Choroid plexus epithelial cell (primary cell): ENCODE data around the gene PDZD2.
"Not testable (repeated sequence)": the region's sequence is repeated elsewhere in the genome, so short reads cannot be mapped to it uniquely, and the experiment has no call there.

Experiments used
- DNase-seq: peaks from one replicate; pipeline ENCODE4 v3.0.0-alpha.2; 2010; ENCODE audit warnings: low read depth
- H3K4me3 ChIP-seq: 2 replicates; pipeline ENCODE4 v1.5.1; 2011; ENCODE audit warnings: low read depth, mild to moderate bottlenecking, control low read depth, low read length, moderate library complexity
- CTCF ChIP-seq: conservative IDR thresholded peaks from 2 replicates; pipeline ENCODE4 v1.5.1; 2011; ENCODE audit warnings: low read depth, mild to moderate bottlenecking, control low read depth, inconsistent platforms, low read length, moderate library complexity

The PDZD2 gene

GRCh38 chr5:32116574-32117313, 477.8 kb downstream of the PDZD2 start:
- no peak overlapping the region for H3K4me3 ChIP-seq
- TF ChIP-seq CTCF, result no peak
- peak; percentile 22 for DNase-seq

- not testable (repeated sequence) for DNase-seq, H3K4me3 ChIP-seq
Measured at GRCh38 chr5:32118922-32119321, 480.0 kb downstream of the PDZD2 start.

GRCh38 chr5:32123058-32123805, 484.3 kb downstream of the PDZD2 start:
- DNase-seq, result peak; percentile 39

GRCh38 chr5:32123889-32124676, 485.2 kb downstream of the PDZD2 start:
- no peak for TF ChIP-seq CTCF
- DNase-seq, result no peak
- H3K4me3 ChIP-seq, result no peak overlapping the region

More at GRCh38 chr5:32123058-32123805, 484.3 kb downstream of the PDZD2 start:
- no peak overlapping the region for H3K4me3 ChIP-seq
- no peak for TF ChIP-seq CTCF

GRCh38 chr5:32126691-32127090, 487.8 kb downstream of the PDZD2 start:
- H3K4me3 ChIP-seq, result no peak overlapping the region
- no peak for TF ChIP-seq CTCF

GRCh38 chr5:32127711-32128110, 488.8 kb downstream of the PDZD2 start:
- no peak overlapping the region for H3K4me3 ChIP-seq
- DNase-seq, result no peak
- no peak for TF ChIP-seq CTCF

More at GRCh38 chr5:32126691-32127090, 487.8 kb downstream of the PDZD2 start:
- DNase-seq, result peak; percentile 66

GRCh38 chr5:32129074-32129598, 490.2 kb downstream of the PDZD2 start:
- no peak for TF ChIP-seq CTCF
- H3K4me3 ChIP-seq, result no peak overlapping the region
- no peak for DNase-seq
